Middle frontal gyrus (tissue), 1 donor: Measurements from ENCODE around the gene CSKMT.
"Not testable (repeated sequence)": the region's sequence is repeated elsewhere in the genome, so short reads cannot be mapped to it uniquely, and the experiment has no call there.

Experiments used
- DNase-seq: peaks from one replicate; pipeline ENCODE4 v3.0.0-alpha.2; 2015; ENCODE audit warnings: low spot score; ENCODE audit errors: extremely low spot score

CSKMT gene, protein sequence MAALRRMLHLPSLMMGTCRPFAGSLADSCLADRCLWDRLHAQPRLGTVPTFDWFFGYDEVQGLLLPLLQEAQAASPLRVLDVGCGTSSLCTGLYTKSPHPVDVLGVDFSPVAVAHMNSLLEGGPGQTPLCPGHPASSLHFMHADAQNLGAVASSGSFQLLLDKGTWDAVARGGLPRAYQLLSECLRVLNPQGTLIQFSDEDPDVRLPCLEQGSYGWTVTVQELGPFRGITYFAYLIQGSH

DNA sequence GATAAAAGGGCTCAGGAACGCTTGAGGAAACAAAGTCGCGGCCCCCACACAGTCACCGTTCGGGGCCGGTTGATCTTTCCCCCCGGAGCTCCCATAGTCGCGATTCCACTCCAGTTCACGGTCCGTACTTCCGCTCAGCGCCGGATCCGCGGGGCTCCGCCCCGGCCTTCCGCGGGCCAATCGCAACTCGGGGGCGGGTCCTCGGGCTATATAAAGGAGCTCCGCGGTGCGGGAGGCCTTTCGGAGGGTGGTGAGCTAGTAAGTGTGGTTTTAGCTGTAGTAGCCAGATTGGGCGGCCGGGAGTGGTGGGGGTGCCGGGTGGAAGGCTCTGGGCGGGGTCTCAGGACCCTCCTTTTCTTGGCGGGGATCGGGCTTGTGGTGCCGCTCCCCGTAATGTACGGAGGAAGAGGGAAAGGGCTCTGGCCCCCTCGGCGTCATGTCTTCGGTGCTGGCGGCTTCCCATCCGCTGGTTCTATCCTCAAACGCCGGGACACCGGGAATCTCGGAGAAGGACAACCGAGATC, at the start of gene CSKMT, which contains the start of gene C11orf98:
TSS of gene CSKMT (plus strand) at position 238 of the 524 bp plus-strand sequence. CDS start 568 bp downstream, outside the sequence.
TSS of gene C11orf98 (minus strand) at position 136 of the 524 bp plus-strand sequence. CDS start at position 95, 41 bp downstream.
- peak; percentile 93 for DNase-seq

DNA sequence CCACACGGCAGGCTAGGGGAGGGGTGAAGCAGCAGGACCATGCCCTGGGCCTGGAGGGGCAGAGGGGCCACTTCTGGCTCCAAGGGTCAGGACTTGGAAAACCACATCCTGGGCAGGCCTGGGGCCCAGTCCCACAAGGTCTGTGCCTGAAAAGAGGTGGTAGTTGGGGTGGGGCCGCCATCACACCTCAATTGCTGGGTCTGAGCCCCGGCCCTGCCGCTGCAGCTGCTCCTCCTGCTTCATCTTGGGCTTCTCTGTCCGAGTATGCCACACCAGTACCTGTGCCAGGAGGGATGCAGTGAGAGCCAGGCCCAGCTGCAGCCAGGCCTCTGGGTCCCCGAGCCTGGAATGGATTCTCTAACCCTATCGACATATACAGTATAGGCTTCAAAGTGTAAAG, 49.6 kb upstream of the CSKMT start:
- no peak for DNase-seq

DNA sequence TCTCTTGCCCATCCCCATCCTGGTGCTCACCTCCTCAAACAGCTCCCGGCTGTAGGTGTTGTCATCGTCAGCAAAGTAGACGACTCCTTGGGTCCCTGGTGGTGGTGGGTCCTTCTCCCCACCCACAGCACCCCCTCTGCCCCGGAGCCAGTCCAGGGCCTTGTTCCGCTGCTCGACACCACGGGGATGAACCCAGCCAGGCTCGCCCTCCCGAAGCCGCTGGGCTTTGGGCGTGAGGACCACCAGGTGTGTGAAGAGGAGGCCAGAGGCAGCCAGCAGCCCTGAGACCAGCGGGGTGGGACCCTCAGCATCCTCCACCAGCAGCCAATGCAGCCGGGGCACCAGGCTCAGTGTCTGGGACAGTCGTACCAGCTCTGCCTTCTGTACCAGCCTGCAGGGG, 48.2 kb upstream of the CSKMT start:
- DNase-seq, result not testable (repeated sequence)

DNA sequence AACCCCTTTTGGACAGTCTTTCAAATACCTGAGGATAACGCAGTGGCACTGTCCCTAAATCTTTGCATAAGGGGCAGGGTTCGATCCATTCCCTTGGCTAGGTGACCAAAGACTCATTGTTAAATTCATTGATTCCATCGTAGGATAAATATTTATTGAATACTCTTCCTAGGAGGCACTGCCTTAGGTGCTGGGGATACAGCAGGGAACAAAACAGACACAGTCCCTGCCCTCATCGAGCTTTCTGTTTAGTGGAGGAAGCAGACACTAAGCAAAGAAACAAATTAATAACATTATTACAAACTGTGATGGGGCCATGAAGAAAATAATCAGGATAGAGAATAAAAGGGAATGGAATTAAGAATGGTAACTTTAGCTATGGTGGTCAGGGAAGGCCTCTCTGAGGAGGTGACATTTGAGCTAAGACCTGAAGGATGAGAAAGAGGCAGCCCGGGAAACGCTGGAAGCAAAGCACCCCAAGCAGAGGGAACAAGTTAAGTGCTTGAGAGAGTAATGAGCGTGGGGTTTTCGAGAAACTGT, 44.0 kb upstream of the CSKMT start:
- no peak for DNase-seq

DNA sequence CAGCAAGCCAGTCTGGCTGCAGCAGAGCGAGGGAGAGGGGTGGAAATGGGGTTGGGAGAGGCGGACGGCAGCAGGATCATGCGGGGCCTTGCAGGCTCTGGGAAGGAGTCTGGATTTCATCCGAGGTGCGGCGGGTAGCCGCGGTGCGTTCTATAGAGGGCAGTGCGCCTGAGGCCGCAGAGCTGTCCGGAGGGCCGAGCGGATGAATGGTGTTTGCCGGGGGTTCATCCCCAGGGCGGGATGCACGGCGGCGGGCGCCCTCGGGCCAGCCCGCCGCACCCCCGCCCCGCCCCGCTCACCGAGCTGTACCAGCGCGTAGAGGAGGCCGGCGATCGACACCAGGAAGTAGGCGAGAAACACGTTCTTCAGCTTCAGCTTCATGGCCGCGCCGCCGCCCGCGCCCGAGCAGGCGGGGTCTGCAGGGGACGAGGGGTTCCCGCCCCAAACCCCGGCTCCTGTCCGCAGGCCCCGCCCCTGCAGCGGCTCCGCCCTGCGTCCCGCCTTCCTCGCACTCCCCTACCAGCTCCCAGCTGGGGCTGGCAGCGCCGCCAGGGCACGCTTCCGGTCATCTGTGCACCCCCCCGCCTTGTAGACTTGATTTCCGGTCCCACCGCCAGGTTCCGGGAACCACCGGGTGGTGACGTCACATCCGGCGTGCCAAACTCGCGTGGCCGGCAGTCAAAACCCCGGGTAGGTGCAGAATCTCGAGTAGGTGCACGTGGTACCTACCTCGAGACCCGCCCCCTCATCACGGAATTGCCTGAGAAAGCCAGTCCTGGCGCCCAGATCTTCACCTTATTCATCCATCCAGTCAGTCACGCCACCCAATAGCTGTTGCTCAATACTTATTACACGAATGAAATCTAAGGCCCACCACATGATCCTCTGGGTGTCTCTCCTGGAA, 43.3 kb upstream of the CSKMT start, which contains the start of gene B3GAT3:
TSS of gene B3GAT3 (minus strand) at position 420 of the 904 bp plus-strand sequence. CDS start at position 381, 39 bp downstream.
- DNase-seq, result peak; percentile 95

DNA sequence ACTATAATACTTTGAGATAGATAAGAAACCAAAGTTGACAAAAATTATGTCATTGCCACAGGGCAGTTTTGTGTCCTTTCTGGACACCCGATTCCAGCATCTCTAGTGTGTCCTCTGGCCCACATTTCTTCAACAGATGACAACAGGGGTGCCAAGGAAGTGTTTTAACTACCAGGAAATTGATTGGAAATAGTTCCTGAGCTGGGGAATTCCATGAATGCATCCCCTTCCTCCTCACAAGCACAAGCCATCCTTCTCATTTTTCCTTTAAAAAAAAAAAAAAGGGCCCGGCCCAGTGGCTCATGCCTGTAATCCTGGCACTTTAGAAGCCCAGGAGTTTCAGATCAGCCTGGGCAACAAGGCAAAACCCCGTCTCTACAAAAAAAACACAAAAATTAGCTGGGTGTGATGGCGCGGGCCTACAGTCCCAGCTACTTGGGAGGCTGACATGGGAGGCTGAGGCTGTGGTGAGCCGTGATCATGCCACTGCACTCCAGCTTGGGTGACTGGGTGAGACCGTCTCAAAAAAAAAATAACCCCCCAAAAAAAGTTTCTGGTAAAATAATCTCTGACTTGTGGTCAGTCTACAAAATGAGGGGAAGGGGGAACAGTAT, 42.5 kb upstream of the CSKMT start:
- no peak for DNase-seq

DNA sequence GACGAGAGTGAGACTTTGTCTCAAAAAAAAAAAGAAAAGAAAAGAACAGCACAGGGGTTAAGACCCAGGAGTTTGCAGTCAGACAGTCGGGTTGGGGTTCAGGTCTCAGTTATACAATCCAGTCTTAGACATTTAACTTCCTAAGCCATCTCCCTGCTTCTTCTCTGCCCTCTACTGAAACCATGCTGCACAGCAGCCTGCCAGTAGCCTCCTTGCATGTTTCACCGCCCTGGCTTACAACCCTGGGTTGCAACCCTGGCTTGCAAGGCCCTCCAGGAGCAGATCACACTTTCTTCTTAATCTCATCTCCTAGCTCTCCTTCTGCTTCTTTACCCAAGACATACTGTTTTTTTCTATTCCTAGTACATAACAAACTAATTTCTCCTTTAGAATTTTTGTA, 37.4 kb upstream of the CSKMT start:
- no peak for DNase-seq

DNA sequence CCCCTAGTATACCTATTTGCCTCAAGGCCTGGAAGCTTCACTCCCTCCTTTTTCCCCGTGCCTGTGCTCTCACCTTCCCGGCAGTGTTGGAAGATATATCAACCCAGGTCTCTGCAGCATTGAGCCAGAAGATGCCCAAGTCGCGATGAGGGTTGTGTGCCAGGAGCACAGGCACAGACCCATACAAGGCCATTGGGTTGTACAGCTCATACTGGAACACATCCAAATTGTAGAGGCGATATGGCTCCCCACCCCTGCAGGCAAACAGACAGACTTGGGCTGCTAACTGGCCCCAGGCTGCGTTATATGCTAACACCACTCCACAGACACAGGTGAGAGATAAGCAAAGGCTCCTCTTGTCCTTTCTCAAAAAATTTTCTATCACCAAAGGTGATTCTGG, 32.6 kb upstream of the CSKMT start:
- DNase-seq, result no peak

DNA sequence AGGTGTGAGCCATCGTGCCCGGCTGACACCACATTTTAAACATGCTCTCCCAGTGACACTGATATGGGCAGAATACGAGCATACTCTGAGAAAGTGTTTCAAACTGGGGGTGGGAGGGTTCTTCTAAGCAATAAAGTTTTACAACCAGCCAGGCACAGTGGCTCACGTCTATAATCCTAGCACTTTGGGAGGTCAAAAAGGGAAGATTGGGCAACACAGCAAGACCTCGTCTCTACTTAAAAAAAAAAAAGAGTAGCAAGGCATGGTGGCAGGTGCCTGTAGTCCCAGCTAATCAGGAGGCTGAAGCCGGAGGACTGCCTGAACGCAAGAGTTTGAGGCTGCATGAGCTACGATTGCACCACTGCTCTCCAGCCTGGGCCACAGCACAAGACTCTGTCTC, 20.9 kb upstream of the CSKMT start:
- DNase-seq, result no peak

DNA sequence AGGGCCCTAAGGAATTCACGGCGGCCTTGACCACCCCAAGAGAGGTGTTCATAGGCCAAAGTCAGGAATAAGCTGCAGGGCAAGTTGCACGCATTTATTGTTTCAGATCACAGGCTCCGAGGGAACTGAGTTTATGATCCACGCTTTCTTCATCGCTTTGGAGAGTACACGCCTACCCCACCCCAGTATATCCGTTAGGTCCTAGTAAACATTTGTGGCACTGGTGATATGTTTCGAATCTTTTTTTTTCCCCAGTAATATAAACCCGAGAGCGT, 19.5 kb upstream of the CSKMT start:
- no peak for DNase-seq

DNA sequence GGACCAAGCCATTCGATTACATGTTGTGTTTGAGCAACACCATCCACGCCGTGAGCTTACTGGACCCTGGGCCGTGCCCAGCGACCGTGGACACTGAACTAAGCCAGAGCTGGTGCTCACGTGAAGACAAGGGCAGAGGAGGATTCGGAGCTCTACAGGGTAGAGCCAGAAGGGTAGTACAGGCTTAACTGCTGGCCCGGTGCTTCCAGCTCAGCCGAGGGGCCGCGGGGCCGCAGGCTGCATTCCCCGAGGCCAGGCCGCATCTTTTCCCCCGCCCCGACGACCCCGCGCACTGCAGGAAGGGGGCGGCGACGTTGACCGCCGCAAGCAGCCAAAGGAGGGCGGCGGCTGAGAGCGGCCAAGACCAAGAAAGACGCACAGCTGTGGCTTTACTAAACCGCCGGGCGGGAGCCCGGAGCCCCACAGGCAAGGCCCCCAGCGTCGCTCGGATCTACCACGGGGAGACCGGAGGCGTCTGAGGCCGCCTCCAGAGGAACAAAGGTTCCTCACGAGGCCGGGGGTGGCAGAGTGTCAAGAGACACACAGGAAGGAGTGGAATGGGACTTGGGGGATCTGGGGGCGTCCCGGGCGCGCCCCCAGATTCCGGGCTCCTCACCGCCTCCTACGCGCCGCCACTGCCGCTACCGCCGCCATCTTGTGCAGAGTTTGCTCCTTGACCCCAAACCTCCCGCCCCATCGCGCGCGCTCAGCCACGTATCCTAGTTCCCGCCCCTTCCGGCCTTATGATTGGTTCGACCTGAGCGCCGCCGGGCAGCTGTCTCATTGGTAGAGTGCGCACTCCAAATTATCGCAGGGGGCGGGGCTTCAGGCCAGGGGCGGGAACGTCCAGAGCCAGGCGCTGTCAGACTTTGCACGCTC, 18.9 kb upstream of the CSKMT start, which contains the start of gene GANAB:
TSS of gene GANAB (minus strand) at position 668 of the 879 bp plus-strand sequence. CDS start at position 654, 14 bp downstream.
- DNase-seq, result peak; percentile 97

DNA sequence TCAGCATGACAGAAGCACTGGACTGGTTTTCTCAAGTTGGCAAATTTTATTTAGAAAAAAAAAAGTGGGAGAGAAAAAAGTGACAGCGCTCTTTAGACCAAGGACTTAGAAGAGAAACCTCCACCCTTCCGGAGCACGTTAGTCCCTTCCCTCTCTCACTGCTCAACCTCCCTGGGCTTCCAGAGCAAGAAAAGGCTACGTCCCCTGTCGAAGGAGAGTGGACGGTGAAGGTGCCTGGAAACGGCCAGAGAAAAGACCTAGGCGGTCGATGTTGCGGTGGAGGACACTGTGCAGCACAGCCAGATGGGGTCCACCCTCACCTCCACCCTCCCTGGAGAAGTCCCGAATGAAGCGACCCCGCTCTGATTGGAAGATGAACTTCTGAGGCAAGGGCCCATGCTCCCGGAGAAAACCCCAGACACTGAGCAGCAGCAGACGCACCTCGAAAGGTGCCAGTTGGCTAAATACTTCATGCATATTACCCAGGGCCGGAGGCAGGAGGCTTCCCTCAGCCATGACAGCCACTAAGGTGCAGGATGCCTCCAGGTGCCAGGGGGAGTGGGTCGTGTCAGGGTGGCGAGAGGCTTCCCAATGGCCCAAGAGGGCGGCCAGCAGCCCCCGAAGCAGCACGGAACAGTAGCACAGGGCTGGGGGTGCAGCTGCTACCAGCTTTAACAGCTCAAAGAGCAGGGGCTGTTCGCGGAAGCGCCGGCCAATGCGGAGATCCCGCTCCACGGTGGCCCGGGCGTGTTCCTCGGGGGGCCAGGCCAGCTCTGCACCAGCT, 18.1 kb upstream of the CSKMT start:
- DNase-seq, result no peak

DNA sequence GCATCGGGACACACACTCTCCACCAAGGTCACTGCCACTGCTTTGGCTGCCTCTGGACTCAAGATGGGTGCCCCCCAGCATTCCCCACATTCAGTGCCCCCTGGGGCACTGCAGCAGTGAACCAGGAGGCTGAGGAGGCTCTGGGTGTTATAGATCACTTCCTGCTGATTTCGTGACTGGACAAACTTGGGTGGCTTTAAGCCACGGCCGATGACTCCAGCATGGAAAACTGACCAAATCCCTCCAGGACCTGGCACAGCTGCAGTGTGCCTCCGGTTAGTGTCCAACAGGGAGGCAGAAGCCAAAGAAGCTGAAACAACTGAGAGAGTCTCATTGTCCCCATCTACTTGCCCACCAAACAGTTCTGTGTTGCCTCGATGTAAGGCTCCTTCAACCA, 17.5 kb upstream of the CSKMT start:
- DNase-seq, result no peak

DNA sequence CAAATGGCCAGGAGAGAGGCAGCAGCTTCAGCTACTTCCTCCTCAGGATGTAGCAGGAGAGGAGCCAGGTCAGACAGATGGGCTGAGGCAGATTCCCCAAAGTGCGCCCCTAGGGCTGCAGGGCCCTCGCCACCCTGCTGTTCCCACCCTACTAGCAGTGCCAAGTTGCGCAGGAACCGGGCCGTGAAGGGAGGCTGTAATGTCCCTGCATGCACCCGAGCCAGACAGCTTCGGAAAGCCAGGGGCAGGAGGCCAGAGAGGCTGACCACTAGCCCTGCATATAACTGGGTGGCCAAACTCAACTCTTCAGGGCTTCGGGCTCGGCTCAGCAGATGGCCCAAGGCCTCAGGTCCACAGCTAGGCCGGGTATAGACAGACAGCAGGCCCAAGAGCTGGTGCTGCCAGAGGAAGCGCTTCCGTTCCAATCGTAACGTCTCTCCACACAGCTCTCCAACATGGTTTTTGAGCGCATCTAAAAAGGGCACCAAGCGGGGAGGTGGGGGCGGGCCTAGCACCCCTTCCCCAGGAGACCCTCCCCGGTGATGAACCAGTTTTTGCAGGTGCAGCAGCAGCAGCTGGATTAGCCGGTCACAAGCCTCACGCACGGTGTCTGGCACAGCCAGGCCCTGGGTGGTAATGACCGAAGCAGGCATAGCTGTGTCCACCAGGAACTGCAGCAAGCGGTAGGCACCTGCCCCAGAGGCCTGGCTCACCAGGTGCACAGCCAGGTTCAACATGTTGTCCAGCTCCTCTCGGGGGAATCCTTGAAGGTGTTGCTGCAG, 16.7 kb upstream of the CSKMT start:
- DNase-seq, result no peak

DNA sequence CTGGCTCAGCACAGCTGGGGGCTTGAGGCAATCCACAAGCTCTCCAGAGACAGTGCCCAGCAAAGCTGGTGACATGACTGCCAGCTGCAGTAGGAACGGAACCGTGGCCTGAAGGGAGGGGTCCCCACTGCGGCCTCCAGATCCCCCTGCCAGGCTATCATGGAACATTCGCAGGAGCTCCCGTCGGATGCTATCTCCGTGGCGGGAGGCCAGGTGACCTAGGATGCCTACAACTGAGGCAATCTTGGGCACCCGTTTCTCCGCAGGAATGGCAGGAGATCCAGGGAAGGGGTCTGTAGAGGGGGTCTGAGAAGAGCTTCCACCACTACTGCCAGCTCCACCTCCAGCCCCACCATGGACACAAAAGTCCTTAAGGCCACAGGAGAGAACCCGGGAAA, 16.1 kb upstream of the CSKMT start:
- DNase-seq, result no peak

DNA sequence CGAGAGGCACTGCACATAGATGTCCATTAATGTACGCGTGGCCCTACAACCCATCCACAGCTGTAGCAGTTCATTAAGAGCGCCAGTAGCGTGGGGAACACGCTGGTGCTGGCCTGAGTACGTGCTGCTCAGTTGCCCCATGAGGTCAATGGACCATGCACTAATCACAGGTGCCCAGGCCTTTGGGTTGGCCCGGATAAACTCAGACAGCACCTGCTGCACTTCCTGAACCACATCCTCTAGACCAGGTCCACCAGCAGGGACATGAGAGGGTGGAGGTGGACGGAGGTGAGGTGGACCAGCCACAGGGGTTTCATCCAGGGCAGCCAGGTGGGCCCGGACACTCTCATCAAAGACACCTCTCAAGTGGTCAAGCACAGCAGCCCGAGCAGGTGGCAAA, 15.6 kb upstream of the CSKMT start:
- no peak for DNase-seq

DNA sequence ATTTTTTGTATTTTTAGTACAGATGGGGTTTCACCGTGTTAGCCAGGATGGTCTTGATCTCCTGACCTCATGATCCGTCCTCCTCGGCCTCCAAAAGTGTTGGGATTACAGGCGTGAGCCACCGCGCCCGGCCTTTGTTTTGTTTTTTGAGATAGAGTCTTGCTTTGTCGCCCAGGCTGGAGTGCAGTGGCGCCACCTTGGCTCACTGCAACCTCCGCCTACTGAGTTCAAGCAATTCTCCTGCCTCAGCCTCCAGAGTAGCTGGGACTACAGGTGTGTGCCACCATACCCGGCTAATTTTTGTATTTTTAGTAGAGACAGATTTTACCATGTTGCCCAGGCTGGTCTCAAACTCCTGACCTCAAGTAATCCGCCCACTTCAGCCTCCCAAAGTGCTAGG, 14.8 kb upstream of the CSKMT start:
- not testable (repeated sequence) for DNase-seq

DNA sequence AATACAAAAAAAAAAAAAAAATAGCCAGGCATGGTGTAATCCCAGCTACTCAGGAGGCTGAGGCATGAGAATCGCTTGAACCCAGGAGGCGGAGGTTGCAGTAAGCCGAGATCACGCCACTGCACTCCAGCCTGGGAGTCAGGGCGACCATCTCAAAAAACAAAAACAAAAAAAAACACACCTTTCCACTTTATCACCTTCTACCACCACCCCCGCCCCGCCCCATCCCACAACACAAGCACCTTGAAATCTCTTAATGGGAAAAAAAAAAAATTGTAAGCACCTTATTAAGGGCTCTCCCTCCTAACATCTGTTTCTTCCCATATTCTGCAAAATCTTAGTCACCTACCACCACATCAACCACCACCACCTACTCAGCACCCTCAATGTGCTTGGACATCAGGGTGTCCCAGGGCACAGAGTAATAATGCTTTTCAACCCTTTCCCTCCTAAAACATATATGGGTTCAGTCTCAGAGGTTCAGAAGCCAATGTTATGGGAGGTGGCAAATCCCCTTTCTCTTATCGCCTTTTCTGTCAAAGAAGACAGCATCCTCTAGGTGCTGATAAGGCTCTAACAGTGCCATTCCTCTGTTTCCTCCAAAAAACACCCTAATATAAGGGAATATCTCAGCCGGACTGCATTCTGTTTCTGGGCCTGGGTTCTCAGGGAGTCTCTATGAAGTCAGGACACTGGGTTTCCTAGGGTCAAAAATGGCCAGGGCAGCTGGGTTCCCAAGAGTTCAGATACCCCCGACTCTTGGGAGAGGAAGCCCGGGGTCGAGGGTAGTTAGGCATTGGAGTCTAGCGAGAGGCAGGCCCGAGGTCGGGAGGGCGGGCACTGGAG, 12.7 kb upstream of the CSKMT start:
- no peak for DNase-seq
